ENCODE data around the gene ALKBH5. TPM values are rescaled to one million over a fixed set of nuclear protein-coding genes. Genes with fewer than 3 reads are reported as not detected.

ALKBH5 gene
- total and polyA plus RNA-seq, 2 experiments from 2014 or later = 32.2 to 117 TPM

GRCh38 chr17:18233803-18234518 is 50.3 kb downstream of the ALKBH5 start:
- Mint-ChIP-seq H3K36me3 (ENCODE audit: low read depth) (peaks cover 32% of the 10 kb centered on the region), H3K27me3 (ENCODE audit: insufficient read depth, low read depth, poor library complexity) (peaks cover 3% of the 10 kb centered on the region), H3K4me1 (peaks cover 4% of the 10 kb centered on the region; the same call in 1 of the 3 replicates), H3K4me3 (no peak overlapping the region), H3K27ac (no peak overlapping the region), H3K9me3 (no peaks in the 10 kb centered on the region)
- Histone ChIP-seq H3K4me1 (ENCODE audit: insufficient read depth) (no peaks in the 10 kb centered on the region), H3K36me3 (ENCODE audit: insufficient read depth) (0 out of 2 replicates have a peak, but pooled peaks cover 3% of the 10 kb centered on the region), H3K27me3 (ENCODE audit: insufficient read depth) (no peaks in the 10 kb centered on the region), H3K4me3 (no peak overlapping the region), H2AFZ (no peak overlapping the region), H3K9me2 (ENCODE audit: insufficient read depth) (no peaks in the 10 kb centered on the region), H4K20me1 (replicated peaks; ENCODE audit: insufficient read depth) (peaks cover 4% of the 10 kb centered on the region), H3F3A (replicated peaks; ENCODE audit: low read depth) (no peaks in the 10 kb centered on the region), H3K27ac (ENCODE audit: low read depth) (no peak overlapping the region), H3K79me2 (replicated peaks; ENCODE audit: insufficient read depth) (peaks cover 27% of the 10 kb centered on the region), H3K4me2 (no peak overlapping the region)
- ATAC-seq = no peak
- TF ChIP-seq EZH2 (IDR thresholded peaks at IDR 0.05; ENCODE audit: low read depth, unreplicated experiment) = no peak
- TF ChIP-seq, protein P1, sequence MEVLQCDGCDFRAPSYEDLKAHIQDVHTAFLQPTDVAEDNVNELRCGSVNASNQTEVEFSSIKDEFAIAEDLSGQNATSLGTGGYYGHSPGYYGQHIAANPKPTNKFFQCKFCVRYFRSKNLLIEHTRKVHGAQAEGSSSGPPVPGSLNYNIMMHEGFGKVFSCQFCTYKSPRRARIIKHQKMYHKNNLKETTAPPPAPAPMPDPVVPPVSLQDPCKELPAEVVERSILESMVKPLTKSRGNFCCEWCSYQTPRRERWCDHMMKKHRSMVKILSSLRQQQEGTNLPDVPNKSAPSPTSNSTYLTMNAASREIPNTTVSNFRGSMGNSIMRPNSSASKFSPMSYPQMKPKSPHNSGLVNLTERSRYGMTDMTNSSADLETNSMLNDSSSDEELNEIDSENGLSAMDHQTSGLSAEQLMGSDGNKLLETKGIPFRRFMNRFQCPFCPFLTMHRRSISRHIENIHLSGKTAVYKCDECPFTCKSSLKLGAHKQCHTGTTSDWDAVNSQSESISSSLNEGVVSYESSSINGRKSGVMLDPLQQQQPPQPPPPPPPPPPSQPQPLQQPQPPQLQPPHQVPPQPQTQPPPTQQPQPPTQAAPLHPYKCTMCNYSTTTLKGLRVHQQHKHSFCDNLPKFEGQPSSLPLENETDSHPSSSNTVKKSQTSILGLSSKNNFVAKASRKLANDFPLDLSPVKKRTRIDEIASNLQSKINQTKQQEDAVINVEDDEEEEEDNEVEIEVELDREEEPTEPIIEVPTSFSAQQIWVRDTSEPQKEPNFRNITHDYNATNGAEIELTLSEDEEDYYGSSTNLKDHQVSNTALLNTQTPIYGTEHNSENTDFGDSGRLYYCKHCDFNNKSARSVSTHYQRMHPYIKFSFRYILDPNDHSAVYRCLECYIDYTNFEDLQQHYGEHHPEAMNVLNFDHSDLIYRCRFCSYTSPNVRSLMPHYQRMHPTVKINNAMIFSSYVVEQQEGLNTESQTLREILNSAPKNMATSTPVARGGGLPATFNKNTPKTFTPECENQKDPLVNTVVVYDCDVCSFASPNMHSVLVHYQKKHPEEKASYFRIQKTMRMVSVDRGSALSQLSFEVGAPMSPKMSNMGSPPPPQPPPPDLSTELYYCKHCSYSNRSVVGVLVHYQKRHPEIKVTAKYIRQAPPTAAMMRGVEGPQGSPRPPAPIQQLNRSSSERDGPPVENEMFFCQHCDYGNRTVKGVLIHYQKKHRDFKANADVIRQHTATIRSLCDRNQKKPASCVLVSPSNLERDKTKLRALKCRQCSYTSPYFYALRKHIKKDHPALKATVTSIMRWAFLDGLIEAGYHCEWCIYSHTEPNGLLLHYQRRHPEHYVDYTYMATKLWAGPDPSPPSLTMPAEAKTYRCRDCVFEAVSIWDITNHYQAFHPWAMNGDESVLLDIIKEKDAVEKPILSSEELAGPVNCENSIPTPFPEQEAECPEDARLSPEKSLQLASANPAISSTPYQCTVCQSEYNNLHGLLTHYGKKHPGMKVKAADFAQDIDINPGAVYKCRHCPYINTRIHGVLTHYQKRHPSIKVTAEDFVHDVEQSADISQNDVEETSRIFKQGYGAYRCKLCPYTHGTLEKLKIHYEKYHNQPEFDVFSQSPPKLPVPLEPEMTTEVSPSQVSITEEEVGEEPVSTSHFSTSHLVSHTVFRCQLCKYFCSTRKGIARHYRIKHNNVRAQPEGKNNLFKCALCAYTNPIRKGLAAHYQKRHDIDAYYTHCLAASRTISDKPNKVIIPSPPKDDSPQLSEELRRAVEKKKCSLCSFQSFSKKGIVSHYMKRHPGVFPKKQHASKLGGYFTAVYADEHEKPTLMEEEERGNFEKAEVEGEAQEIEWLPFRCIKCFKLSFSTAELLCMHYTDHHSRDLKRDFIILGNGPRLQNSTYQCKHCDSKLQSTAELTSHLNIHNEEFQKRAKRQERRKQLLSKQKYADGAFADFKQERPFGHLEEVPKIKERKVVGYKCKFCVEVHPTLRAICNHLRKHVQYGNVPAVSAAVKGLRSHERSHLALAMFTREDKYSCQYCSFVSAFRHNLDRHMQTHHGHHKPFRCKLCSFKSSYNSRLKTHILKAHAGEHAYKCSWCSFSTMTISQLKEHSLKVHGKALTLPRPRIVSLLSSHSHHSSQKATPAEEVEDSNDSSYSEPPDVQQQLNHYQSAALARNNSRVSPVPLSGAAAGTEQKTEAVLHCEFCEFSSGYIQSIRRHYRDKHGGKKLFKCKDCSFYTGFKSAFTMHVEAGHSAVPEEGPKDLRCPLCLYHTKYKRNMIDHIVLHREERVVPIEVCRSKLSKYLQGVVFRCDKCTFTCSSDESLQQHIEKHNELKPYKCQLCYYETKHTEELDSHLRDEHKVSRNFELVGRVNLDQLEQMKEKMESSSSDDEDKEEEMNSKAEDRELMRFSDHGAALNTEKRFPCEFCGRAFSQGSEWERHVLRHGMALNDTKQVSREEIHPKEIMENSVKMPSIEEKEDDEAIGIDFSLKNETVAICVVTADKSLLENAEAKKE (CRISPR knock-in tag; IDR thresholded peaks at IDR 0.05) = no peak
- TF ChIP-seq, protein P2, sequence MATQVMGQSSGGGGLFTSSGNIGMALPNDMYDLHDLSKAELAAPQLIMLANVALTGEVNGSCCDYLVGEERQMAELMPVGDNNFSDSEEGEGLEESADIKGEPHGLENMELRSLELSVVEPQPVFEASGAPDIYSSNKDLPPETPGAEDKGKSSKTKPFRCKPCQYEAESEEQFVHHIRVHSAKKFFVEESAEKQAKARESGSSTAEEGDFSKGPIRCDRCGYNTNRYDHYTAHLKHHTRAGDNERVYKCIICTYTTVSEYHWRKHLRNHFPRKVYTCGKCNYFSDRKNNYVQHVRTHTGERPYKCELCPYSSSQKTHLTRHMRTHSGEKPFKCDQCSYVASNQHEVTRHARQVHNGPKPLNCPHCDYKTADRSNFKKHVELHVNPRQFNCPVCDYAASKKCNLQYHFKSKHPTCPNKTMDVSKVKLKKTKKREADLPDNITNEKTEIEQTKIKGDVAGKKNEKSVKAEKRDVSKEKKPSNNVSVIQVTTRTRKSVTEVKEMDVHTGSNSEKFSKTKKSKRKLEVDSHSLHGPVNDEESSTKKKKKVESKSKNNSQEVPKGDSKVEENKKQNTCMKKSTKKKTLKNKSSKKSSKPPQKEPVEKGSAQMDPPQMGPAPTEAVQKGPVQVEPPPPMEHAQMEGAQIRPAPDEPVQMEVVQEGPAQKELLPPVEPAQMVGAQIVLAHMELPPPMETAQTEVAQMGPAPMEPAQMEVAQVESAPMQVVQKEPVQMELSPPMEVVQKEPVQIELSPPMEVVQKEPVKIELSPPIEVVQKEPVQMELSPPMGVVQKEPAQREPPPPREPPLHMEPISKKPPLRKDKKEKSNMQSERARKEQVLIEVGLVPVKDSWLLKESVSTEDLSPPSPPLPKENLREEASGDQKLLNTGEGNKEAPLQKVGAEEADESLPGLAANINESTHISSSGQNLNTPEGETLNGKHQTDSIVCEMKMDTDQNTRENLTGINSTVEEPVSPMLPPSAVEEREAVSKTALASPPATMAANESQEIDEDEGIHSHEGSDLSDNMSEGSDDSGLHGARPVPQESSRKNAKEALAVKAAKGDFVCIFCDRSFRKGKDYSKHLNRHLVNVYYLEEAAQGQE (IDR thresholded peaks at IDR 0.05; ENCODE audit: unreplicated experiment) = no peak
- TF ChIP-seq NANOG (IDR thresholded peaks at IDR 0.05; ENCODE audit: borderline replicate concordance) = no peak
- no peak for TF ChIP-seq CREB1 (CRISPR knock-in tag; IDR thresholded peaks at IDR 0.05; ENCODE audit: low read depth)
- TF ChIP-seq STAT1 (IDR thresholded peaks at IDR 0.05; ENCODE audit: unreplicated experiment) = no peak
- no peak for TF ChIP-seq POLR2AphosphoS5 (IDR thresholded peaks at IDR 0.05; ENCODE audit: low read depth)
- no peak for TF ChIP-seq ZNF114 (CRISPR knock-in tag; IDR thresholded peaks at IDR 0.05)
- TF ChIP-seq, protein P3, sequence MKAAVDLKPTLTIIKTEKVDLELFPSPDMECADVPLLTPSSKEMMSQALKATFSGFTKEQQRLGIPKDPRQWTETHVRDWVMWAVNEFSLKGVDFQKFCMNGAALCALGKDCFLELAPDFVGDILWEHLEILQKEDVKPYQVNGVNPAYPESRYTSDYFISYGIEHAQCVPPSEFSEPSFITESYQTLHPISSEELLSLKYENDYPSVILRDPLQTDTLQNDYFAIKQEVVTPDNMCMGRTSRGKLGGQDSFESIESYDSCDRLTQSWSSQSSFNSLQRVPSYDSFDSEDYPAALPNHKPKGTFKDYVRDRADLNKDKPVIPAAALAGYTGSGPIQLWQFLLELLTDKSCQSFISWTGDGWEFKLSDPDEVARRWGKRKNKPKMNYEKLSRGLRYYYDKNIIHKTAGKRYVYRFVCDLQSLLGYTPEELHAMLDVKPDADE (IDR thresholded peaks at IDR 0.05) = no peak
- no peak for TF ChIP-seq JUNB (IDR thresholded peaks at IDR 0.05; ENCODE audit: unreplicated experiment)
- no peak for TF ChIP-seq EZH2phosphoT487 (IDR thresholded peaks at IDR 0.05; ENCODE audit: unreplicated experiment)
- TF ChIP-seq, protein P4, sequence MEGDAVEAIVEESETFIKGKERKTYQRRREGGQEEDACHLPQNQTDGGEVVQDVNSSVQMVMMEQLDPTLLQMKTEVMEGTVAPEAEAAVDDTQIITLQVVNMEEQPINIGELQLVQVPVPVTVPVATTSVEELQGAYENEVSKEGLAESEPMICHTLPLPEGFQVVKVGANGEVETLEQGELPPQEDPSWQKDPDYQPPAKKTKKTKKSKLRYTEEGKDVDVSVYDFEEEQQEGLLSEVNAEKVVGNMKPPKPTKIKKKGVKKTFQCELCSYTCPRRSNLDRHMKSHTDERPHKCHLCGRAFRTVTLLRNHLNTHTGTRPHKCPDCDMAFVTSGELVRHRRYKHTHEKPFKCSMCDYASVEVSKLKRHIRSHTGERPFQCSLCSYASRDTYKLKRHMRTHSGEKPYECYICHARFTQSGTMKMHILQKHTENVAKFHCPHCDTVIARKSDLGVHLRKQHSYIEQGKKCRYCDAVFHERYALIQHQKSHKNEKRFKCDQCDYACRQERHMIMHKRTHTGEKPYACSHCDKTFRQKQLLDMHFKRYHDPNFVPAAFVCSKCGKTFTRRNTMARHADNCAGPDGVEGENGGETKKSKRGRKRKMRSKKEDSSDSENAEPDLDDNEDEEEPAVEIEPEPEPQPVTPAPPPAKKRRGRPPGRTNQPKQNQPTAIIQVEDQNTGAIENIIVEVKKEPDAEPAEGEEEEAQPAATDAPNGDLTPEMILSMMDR (conservative IDR thresholded peaks at IDR 0.05; ENCODE audit: low read depth in 2 of 2) = no peak
- TF ChIP-seq ZNF331 (CRISPR knock-in tag; IDR thresholded peaks at IDR 0.05; ENCODE audit: low read depth) = no peak
- DNase-seq (ENCODE audit: low spot score) = no peak

Data from GM23338 (cell line).